ENCODE data around the gene SSC5D. TPM values are rescaled to one million over a fixed set of nuclear protein-coding genes. Genes with fewer than 3 reads are reported as not detected.

The SSC5D gene
- total RNA-seq, 2 experiments from 2014 or later = 0.50 to 2.7 TPM

DNA sequence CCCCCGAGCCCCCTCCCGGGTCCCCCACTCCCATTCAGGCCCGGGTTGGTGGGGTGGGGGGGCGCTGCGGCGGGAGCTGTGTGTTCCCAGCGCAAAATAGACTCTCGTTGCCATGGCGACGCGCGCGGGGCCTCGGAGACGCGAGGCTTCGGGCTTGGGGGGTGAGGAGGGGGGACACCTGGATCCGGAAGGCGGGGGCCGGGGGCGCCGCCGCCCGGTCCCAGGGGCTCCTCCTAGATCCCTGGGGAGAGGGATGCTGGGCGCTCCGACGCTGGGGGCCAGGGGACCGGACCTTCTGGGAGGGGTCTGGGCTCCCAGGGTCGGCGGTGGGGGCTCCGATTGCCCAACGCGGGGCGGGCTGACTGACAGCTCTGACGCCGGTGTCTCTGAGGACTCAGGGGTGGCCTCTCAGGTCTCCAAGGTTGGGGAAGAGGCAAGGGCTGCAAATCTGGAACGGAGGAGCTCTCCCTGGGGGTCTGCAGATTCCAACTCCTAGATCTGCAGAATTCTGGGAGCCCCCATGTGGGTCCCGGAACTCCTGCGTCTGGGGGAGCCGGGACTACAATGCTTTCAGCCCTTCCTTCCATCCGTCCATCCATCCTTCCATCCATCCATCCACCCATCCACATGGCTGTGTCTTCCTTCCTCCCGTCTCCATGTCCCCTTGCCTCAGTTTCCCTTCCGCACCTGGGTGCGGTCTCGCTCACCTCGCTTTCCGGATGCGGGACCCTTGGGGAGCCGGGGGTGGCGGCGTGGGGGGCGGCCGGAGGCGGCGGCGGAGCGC lies 36.1 kb upstream of the SSC5D start:
- BruUV-seq (replicated peaks) = no TSS peak
- no peak overlapping the region for H2AFZ ChIP-seq (ENCODE audit: low read length)
- no peaks in the 10 kb centered on the region for H3K9me3 ChIP-seq (ENCODE audit: low read length)
- TF ChIP-seq EZH2phosphoT487 (IDR thresholded peaks at IDR 0.05; ENCODE audit: borderline replicate concordance, low read depth, low read length) (no peak), CTCF (conservative IDR thresholded peaks at IDR 0.05; ENCODE audit: low read length) (no peak)
- ChIA-PET POLR2A (no interaction called here), CTCF (ENCODE audit: unreplicated experiment) (no interaction called here)
- no peaks in the 10 kb centered on the region for H3K4me1 ChIP-seq (ENCODE audit: insufficient read depth, low read length, poor library complexity, severe bottlenecking)
- H3K4me2 ChIP-seq (ENCODE audit: low read length) = peak overlapping the region; percentile 26; the same call in 1 of the 2 replicates
- H3K36me3 ChIP-seq (ENCODE audit: insufficient read depth, low read length) = peaks cover 15% of the 10 kb centered on the region
- H3K79me2 ChIP-seq (ENCODE audit: insufficient read depth, low read depth, low read length) = no peaks in the 10 kb centered on the region
- no peak for DNase-seq (ENCODE audit: low spot score)
- no peak overlapping the region for H3K4me3 ChIP-seq (ENCODE audit: low read depth, low read length, poor library complexity, severe bottlenecking)
- H4K20me1 ChIP-seq (ENCODE audit: insufficient read depth, low read length) = no peaks in the 10 kb centered on the region
- no peaks in the 10 kb centered on the region for H3K9me2 ChIP-seq (ENCODE audit: insufficient read depth, low read length)
- intact Hi-C loops (cut with micrococcal nuclease; ENCODE audit: unreplicated experiment) = no loop called here
- no peak overlapping the region for H3K27ac ChIP-seq (ENCODE audit: low read depth, low read length, poor library complexity, severe bottlenecking)

DNA sequence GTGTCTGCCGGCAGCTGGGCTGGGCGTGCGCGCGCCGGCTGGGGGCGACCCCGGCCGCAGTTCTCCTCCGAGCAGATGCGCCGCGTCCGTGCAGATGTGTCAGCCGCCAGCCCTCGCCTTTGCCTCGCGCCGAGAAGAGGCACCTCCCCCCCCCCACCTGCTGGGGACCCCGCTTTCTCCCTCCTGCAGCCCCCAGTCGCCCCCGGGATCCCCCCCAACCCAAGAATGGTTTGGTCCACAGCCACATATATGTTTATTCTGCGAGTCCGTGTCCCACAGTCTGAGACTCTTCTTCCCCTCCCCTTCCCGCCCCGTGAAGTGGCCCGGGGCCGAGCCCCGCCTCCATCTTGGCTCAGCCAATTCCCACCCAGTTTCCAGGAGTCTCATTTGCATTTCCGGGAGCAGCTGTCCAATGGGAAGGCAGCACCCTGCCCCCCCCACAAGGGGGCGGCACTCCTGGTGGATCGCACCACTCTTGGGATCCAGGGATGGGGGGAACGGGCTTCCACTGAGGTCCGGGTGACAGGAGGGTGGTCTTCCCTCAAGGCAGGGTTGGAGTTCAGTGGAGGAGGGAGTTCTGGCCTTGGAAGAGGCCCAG lies 35.4 kb upstream of the SSC5D start:
- Histone ChIP-seq H3K4me1 (ENCODE audit: insufficient read depth, low read length, poor library complexity, severe bottlenecking) (peaks cover 2% of the 10 kb centered on the region), H4K20me1 (ENCODE audit: insufficient read depth, low read length) (no peaks in the 10 kb centered on the region), H2AFZ (ENCODE audit: low read length) (no peak overlapping the region), H3K27ac (ENCODE audit: low read depth, low read length, poor library complexity, severe bottlenecking) (no peak overlapping the region), H3K4me3 (ENCODE audit: low read depth, low read length, poor library complexity, severe bottlenecking) (no peak overlapping the region), H3K9me2 (ENCODE audit: insufficient read depth, low read length) (no peaks in the 10 kb centered on the region), H3K9me3 (ENCODE audit: low read length) (no peaks in the 10 kb centered on the region), H3K36me3 (ENCODE audit: insufficient read depth, low read length) (peaks cover 15% of the 10 kb centered on the region), H3K4me2 (ENCODE audit: low read length) (no peak overlapping the region; the same call in 1 of the 2 replicates), H3K79me2 (ENCODE audit: insufficient read depth, low read depth, low read length) (no peaks in the 10 kb centered on the region)
- intact Hi-C loops (cut with micrococcal nuclease; ENCODE audit: unreplicated experiment) = no loop called here
- no TSS peak for BruUV-seq (replicated peaks)
- CTCF ChIA-PET (ENCODE audit: unreplicated experiment) = no interaction called here
- peak; percentile 76 for DNase-seq (ENCODE audit: low spot score)
- TF ChIP-seq EZH2phosphoT487 (IDR thresholded peaks at IDR 0.05; ENCODE audit: borderline replicate concordance, low read depth, low read length) (no peak), CTCF (conservative IDR thresholded peaks at IDR 0.05; ENCODE audit: low read length) (no peak)
- POLR2A ChIA-PET = no interaction called here

All from OCI-LY7 (cell line).